Measurements from ENCODE around the gene ZNF211. TPM values are rescaled to one million over a fixed set of nuclear protein-coding genes. Genes with fewer than 3 reads are reported as not detected.

Gene ZNF211
- total RNA-seq, result 9.5 and 17.2 TPM in 2 replicates
- 11.9 and 12.2 TPM in 2 replicates for polyA plus RNA-seq

DNA sequence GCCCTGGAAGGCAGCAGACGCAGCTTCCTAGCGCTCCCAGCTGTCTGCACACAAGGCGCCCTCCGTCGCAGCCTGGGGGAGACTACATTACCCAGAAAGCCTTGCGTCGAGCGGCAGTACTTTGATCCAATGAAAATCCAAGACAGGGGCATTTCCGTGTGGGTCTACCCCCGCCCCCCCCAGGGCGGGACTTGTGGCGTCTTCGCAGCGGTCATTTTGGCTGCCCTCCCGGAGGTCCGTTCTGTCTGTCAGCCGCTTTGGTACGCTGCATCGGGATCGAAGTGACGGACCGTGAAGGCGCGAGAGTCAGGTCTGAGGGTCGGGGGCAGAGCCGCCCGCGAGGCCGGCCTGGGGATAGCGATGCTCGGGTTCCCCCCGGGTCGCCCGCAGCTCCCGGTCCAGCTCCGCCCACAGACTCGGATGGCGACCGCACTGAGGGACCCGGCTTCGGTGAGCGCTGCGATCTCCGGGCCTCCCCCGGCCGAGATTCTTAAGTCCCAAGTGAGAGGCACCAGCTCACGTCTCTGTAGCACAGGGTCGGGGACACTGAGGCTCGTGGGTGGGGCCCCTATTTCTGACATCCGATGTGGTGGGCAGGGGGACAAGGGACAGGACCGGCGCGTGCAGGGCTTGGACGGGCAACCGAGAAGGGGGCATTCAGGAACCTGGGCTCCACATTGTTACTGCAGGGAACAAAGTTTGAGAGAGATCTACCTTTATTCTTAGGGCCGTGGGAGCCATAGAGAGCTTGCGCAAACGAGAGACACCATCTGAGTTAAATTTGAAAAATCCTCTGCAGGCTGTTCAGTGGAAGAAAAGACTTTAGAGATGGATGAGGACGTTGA is at the start of gene ZNF211:
Gene ZNF211 (plus strand): TSS at position 182 of the 845 bp plus-strand sequence. CDS start 179 bp downstream, at position 361.
- 4% methylated on average over 51 of the region's 59 CpGs for WGBS (ENCODE audit: low lambda C conversion rate, missing lambda C conversion rate)
- Histone ChIP-seq H4K20me1 (ENCODE audit: insufficient read depth, poor library complexity, severe bottlenecking) (no peaks in the 10 kb centered on the region), H3K9me2 (replicated peaks; ENCODE audit: insufficient read depth) (no peaks in the 10 kb centered on the region), H3K36me3 (replicated peaks; ENCODE audit: insufficient read depth, low read depth) (peaks cover 16% of the 10 kb centered on the region), H2AFZ (peak within 1 kb of the TSS; percentile 94), H3K9me3 (ENCODE audit: low read depth) (peaks cover 20% of the 10 kb centered on the region), H3K27me3 (no peaks in the 10 kb centered on the region), H3K4me1 (ENCODE audit: insufficient read depth) (peaks cover 9% of the 10 kb centered on the region), H3K4me3 (peak within 1 kb of the TSS; percentile 88), H3K79me2 (peaks cover 46% of the 10 kb centered on the region), H3K4me2 (peak within 1 kb of the TSS; percentile 93), H3K27ac (peak within 1 kb of the TSS; percentile 81)
- TF ChIP-seq EZH2phosphoT487 (IDR thresholded peaks at IDR 0.05; ENCODE audit: low read depth, severe bottlenecking, unreplicated experiment) (no peak), CTCF (IDR thresholded peaks at IDR 0.05; ENCODE audit: poor library complexity) (no peak), EZH2 (IDR thresholded peaks at IDR 0.05; ENCODE audit: borderline replicate concordance) (no peak)
- peak; percentile 98 for DNase-seq (ENCODE audit: low spot score)

GRCh38 chr19:57583521-57584416 is 49.2 kb upstream of the ZNF211 start, which contains the start of gene ZIK1:
ZIK1 (plus strand) TSS chr19:57584145; CDS start chr19:57584357, 212 bp downstream.
- no peaks in the 10 kb centered on the region for H3K36me3 ChIP-seq (replicated peaks; ENCODE audit: insufficient read depth, low read depth)
- peak within 1 kb of the TSS; percentile 35 for H3K4me3 ChIP-seq
- H3K27ac ChIP-seq, result peak within 1 kb of the TSS; percentile 78
- H2AFZ ChIP-seq, result peak within 1 kb of the TSS; percentile 97
- H3K4me2 ChIP-seq, result peak within 1 kb of the TSS; percentile 90
- no peaks in the 10 kb centered on the region for H3K9me3 ChIP-seq (ENCODE audit: low read depth)
- 1% methylated on average over 75 of the region's 76 CpGs for WGBS (ENCODE audit: low lambda C conversion rate, missing lambda C conversion rate)
- H3K4me1 ChIP-seq (ENCODE audit: insufficient read depth), result peaks cover 9% of the 10 kb centered on the region
- no peak for TF ChIP-seq EZH2phosphoT487 (IDR thresholded peaks at IDR 0.05; ENCODE audit: low read depth, severe bottlenecking, unreplicated experiment)
- TF ChIP-seq EZH2 (IDR thresholded peaks at IDR 0.05; ENCODE audit: borderline replicate concordance), result no peak
- TF ChIP-seq CTCF (IDR thresholded peaks at IDR 0.05; ENCODE audit: poor library complexity), result no peak
- H3K27me3 ChIP-seq, result no peaks in the 10 kb centered on the region
- peaks cover 13% of the 10 kb centered on the region for H3K79me2 ChIP-seq
- no peaks in the 10 kb centered on the region for H3K9me2 ChIP-seq (replicated peaks; ENCODE audit: insufficient read depth)
- DNase-seq (ENCODE audit: low spot score), result peak; percentile 94
- no peaks in the 10 kb centered on the region for H4K20me1 ChIP-seq (ENCODE audit: insufficient read depth, poor library complexity, severe bottlenecking)

- Histone ChIP-seq H3K9me2 (replicated peaks; ENCODE audit: insufficient read depth) (no peaks in the 10 kb centered on the region), H3K36me3 (replicated peaks; ENCODE audit: insufficient read depth, low read depth) (peaks cover 9% of the 10 kb centered on the region), H3K27ac (no peak overlapping the region), H3K79me2 (peaks cover 13% of the 10 kb centered on the region), H4K20me1 (ENCODE audit: insufficient read depth, poor library complexity, severe bottlenecking) (no peaks in the 10 kb centered on the region), H3K27me3 (no peaks in the 10 kb centered on the region), H3K4me2 (no peak overlapping the region), H2AFZ (no peak overlapping the region), H3K4me1 (ENCODE audit: insufficient read depth) (peaks cover 9% of the 10 kb centered on the region), H3K9me3 (ENCODE audit: low read depth) (peaks cover 22% of the 10 kb centered on the region), H3K4me3 (no peak overlapping the region)
- 93% methylated on average over 1 of the region's 1 CpG for WGBS (ENCODE audit: low lambda C conversion rate, missing lambda C conversion rate)
- TF ChIP-seq EZH2phosphoT487 (IDR thresholded peaks at IDR 0.05; ENCODE audit: low read depth, severe bottlenecking, unreplicated experiment) (no peak), EZH2 (IDR thresholded peaks at IDR 0.05; ENCODE audit: borderline replicate concordance) (no peak), CTCF (IDR thresholded peaks at IDR 0.05; ENCODE audit: poor library complexity) (no peak)
- DNase-seq (ENCODE audit: low spot score), result no peak
These were observed 45.4 kb upstream of the ZNF211 start for GRCh38 chr19:57587529-57587928.
